Panc1 (cell line): ENCODE results near the gene SYCP2L. TPM values are rescaled to one million over a fixed set of nuclear protein-coding genes. Genes with fewer than 3 reads are reported as not detected.
"Not testable (repeated sequence)": the region's sequence is repeated elsewhere in the genome, so short reads cannot be mapped to it uniquely, and the experiment has no call there.

ENCODE experiments used
- ATAC-seq: fragments of 200-7000 bp; cut with Tn5 transposase; 2 replicates; pipeline ENCODE4 v1.9.1; 2020; ENCODE audit warnings: mild to moderate bottlenecking, moderate library complexity
- BruUV-seq: library from RNA; stranded (reverse); fragments of 400-500 nt; replicated peaks from 2 replicates; lab custom pipeline; 2021; lab: Mats Ljungman, UMichigan
- CTCF ChIA-PET: fragments of 300-600 bp; sonication (Branson Sonifier 250); formaldehyde crosslinking; loops from one replicate; lab custom pipeline; 2022; ENCODE audit warnings: antibody characterized with exemption; lab: Charles Lee
- POLR2A ChIA-PET: fragments of 300-600 bp; sonication (Branson Sonifier 250); formaldehyde crosslinking; loops from one replicate; lab custom pipeline; 2022; ENCODE audit warnings: antibody characterized with exemption; lab: Charles Lee
- DNase-seq: peaks from one replicate; pipeline ENCODE4 v3.0.0-alpha.2; 2010; ENCODE audit warnings: low read depth, low spot score
- H3K27ac ChIP-seq: 2 replicates; pipeline ENCODE4 v1.5.1; 2011; ENCODE audit warnings: mild to moderate bottlenecking, low read length, inconsistent platforms
- H3K27me3 ChIP-seq: fragments of 200-500 bp; sonication (Bioruptor generic); 2 replicates; pipeline ENCODE4 v1.6.0; 2014; ENCODE audit warnings: low read length, inconsistent platforms; ENCODE audit not compliant: control insufficient read depth, insufficient read depth
- H3K36me3 ChIP-seq: fragments of 200-500 bp; sonication (Bioruptor generic); 2 replicates; pipeline ENCODE4 v1.5.1; 2014; ENCODE audit warnings: inconsistent platforms, mild to moderate bottlenecking, low read length, moderate library complexity; ENCODE audit not compliant: control insufficient read depth, insufficient read depth
- H3K4me1 ChIP-seq: 2 replicates; pipeline ENCODE4 v1.5.1; 2011; ENCODE audit warnings: inconsistent platforms, mild to moderate bottlenecking, low read length, moderate library complexity; ENCODE audit not compliant: control insufficient read depth, insufficient read depth
- H3K4me3 ChIP-seq, 2 experiments: 2 replicates each; pipeline ENCODE4 v1.5.1; 2011 to 2012; ENCODE audit warnings: low read depth in 2 of 2, low read length in 2 of 2, mild to moderate bottlenecking in 2 of 2, inconsistent platforms in 1 of 2, moderate library complexity in 1 of 2
- H3K9me3 ChIP-seq: fragments of 200-500 bp; sonication (Bioruptor generic); 2 replicates; pipeline ENCODE4 v1.5.1; 2014; ENCODE audit warnings: low read depth, mild to moderate bottlenecking, inconsistent platforms, low read length, moderate library complexity; ENCODE audit not compliant: control insufficient read depth, insufficient read depth
- POLR2AphosphoS5 ChIP-seq: IDR thresholded peaks from 2 replicates; pipeline ENCODE4 v1.6.1; 2012; ENCODE audit warnings: mild to moderate bottlenecking, low read depth, low read length, moderate library complexity
- SIN3A ChIP-seq: IDR thresholded peaks from 2 replicates; pipeline ENCODE4 v1.6.1; 2012; ENCODE audit warnings: low read depth, mild to moderate bottlenecking, low read length, moderate library complexity, borderline replicate concordance; ENCODE audit not compliant: insufficient read depth
- TCF7L2 ChIP-seq: IDR thresholded peaks from 2 replicates; pipeline ENCODE4 v1.6.1; 2011; ENCODE audit warnings: mild to moderate bottlenecking, low read depth, low read length, inconsistent platforms
- in situ Hi-C: cut with HindIII; loops from 2 replicates; pipeline ENCODE4 v1.10.0; 2016; ENCODE audit warnings: low sequenced_read_pairs, low pct_unique_long_range_greater_than_20kb
- intact Hi-C: fragments of 100-400 bp; cut with micrococcal nuclease; formaldehyde crosslinking; loops from one replicate; pipeline ENCODE4 v1.10.0; 2022; ENCODE audit not compliant: unreplicated experiment
- total RNA-seq: library from RNA; stranded (reverse); gene quantifications from one replicate; pipeline ENCODE4 v1.2.1, GENCODE V29; 2021; ENCODE audit not compliant: unreplicated experiment
- TF ChIP-seq, protein P1 (sequence below): fragments of 450-650 bp; IDR thresholded peaks from 2 replicates; pipeline ENCODE4 v1.5.1; 2017; ENCODE audit warnings: mild to moderate bottlenecking
- TF ChIP-seq, protein P2 (sequence below), 2 experiments: IDR thresholded peaks; 2 replicates each; pipeline ENCODE4 v1.6.1; 2011 to 2012; ENCODE audit warnings: low read depth in 2 of 2, control low read depth in 1 of 2, low read length in 1 of 2, mild to moderate bottlenecking in 1 of 2, moderate library complexity in 1 of 2; ENCODE audit not compliant: insufficient read depth in 1 of 2

Gene SYCP2L
- total RNA-seq, 1 experiment from 2014 or later: 2.4 TPM

GRCh38 chr6:10981409-10981808 is 94.6 kb downstream of the SYCP2L start:
- in situ Hi-C loops: no loop called here
- H3K36me3 ChIP-seq: no peaks in the 10 kb centered on the region
- H3K27ac ChIP-seq: no peak overlapping the region
- ATAC-seq (no peak), DNase-seq (no peak)
- TF ChIP-seq, protein P1, sequence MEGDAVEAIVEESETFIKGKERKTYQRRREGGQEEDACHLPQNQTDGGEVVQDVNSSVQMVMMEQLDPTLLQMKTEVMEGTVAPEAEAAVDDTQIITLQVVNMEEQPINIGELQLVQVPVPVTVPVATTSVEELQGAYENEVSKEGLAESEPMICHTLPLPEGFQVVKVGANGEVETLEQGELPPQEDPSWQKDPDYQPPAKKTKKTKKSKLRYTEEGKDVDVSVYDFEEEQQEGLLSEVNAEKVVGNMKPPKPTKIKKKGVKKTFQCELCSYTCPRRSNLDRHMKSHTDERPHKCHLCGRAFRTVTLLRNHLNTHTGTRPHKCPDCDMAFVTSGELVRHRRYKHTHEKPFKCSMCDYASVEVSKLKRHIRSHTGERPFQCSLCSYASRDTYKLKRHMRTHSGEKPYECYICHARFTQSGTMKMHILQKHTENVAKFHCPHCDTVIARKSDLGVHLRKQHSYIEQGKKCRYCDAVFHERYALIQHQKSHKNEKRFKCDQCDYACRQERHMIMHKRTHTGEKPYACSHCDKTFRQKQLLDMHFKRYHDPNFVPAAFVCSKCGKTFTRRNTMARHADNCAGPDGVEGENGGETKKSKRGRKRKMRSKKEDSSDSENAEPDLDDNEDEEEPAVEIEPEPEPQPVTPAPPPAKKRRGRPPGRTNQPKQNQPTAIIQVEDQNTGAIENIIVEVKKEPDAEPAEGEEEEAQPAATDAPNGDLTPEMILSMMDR: no peak
- TF ChIP-seq, protein P2, sequence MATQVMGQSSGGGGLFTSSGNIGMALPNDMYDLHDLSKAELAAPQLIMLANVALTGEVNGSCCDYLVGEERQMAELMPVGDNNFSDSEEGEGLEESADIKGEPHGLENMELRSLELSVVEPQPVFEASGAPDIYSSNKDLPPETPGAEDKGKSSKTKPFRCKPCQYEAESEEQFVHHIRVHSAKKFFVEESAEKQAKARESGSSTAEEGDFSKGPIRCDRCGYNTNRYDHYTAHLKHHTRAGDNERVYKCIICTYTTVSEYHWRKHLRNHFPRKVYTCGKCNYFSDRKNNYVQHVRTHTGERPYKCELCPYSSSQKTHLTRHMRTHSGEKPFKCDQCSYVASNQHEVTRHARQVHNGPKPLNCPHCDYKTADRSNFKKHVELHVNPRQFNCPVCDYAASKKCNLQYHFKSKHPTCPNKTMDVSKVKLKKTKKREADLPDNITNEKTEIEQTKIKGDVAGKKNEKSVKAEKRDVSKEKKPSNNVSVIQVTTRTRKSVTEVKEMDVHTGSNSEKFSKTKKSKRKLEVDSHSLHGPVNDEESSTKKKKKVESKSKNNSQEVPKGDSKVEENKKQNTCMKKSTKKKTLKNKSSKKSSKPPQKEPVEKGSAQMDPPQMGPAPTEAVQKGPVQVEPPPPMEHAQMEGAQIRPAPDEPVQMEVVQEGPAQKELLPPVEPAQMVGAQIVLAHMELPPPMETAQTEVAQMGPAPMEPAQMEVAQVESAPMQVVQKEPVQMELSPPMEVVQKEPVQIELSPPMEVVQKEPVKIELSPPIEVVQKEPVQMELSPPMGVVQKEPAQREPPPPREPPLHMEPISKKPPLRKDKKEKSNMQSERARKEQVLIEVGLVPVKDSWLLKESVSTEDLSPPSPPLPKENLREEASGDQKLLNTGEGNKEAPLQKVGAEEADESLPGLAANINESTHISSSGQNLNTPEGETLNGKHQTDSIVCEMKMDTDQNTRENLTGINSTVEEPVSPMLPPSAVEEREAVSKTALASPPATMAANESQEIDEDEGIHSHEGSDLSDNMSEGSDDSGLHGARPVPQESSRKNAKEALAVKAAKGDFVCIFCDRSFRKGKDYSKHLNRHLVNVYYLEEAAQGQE (IDR thresholded peaks at IDR 0.05; ENCODE audit: insufficient read depth in 1 of 2, low read depth in 2 of 2, low read length in 1 of 2): no peak
- no peak for TF ChIP-seq POLR2AphosphoS5
- ChIA-PET POLR2A (no interaction called here), CTCF (no interaction called here)
- no TSS peak for BruUV-seq
- H3K4me1 ChIP-seq: no peaks in the 10 kb centered on the region
- intact Hi-C loops: no loop called here
- no peak overlapping the region for H3K4me3 ChIP-seq
- H3K9me3 ChIP-seq: no peaks in the 10 kb centered on the region
- no peaks in the 10 kb centered on the region for H3K27me3 ChIP-seq

DNA sequence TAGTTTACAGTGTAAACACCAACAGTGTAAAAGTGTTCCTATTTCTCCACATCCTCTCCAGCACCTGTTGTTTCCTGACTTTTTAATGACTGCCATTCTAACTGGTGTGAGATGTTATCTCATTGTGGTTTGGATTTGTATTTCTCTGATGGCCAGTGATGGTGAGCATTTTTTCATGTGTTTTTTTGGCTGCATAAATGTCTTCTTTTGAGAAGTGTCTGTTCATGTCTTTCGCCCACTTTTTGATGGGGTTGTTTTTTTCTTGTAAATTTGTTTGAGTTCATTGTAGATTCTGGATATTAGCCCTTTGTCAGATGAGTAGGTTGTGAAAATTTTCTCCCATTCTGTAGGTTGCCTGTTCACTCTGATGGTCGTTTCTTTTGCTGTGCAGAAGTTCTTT is 98.1 kb downstream of the SYCP2L start:
- H3K4me1 ChIP-seq, H3K4me3 ChIP-seq, DNase-seq, CTCF ChIA-PET, ATAC-seq, H3K27me3 ChIP-seq, BruUV-seq, H3K9me3 ChIP-seq, intact Hi-C loops, H3K27ac ChIP-seq, H3K36me3 ChIP-seq, POLR2A ChIA-PET, in situ Hi-C loops: not testable (repeated sequence)

DNA sequence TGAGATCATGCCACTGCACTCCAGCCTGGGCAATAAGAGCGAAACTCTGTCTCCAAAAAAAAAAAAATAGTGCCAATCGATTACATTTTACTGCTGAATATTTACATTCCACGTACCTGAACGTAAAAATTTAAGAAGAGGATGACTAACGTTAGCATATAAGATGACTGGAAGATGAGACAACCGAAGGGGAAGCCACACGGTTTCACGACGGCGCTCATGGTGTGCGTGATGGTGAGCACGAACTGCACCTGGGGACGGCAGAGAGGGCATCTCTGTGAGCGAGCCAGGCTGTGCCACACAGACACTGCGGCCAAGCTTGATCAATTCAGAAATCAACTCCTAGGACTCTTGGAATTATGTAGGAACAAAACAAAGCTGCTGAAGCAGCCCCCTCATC is 102.7 kb downstream of the SYCP2L start:
- Histone ChIP-seq H3K27me3 (no peaks in the 10 kb centered on the region), H3K36me3 (no peaks in the 10 kb centered on the region), H3K4me3 (no peak overlapping the region), H3K27ac (no peak overlapping the region), H3K9me3 (no peaks in the 10 kb centered on the region), H3K4me1 (no peaks in the 10 kb centered on the region)
- POLR2A ChIA-PET: no interaction called here
- in situ Hi-C loops (no loop called here), intact Hi-C loops (no loop called here)
- ATAC-seq (no peak), DNase-seq (no peak)
- CTCF ChIA-PET: no interaction called here
- BruUV-seq: no TSS peak
- TF ChIP-seq SIN3A (no peak), POLR2AphosphoS5 (no peak), TCF7L2 (no peak)
- TF ChIP-seq, protein P2 (IDR thresholded peaks at IDR 0.05; ENCODE audit: insufficient read depth in 1 of 2, low read depth in 2 of 2, low read length in 1 of 2): no peak
- TF ChIP-seq, protein P1: no peak
